HG03060 (cell line): ENCODE results near the gene AKT2.

ENCODE experiments used
- ATAC-seq: cut with Tn5 transposase; IDR thresholded peaks from one replicate; pipeline ENCODE4 v1.9.1; 2021; ENCODE audit warnings: low read depth, moderate number of reproducible peaks; ENCODE audit not compliant: unreplicated experiment

AKT2 gene

DNA sequence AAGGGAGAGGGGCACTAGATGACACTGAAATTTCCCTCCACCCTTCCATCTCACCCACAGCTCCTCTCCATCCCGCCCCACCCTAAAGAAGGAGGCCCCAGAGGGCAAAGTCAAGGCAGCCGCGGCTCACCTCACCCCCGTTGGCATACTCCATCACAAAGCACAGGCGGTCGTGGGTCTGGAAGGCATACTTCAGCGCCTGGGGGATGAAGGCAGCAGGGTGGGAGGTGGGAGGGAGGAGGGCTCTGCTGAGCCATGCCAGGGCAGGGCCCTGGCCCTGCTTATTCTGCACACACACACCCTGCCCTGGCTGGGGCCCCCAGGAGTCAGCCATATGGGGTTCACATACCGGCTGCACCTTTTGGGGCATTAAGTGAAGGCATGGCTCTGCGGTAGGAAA, 46.4 kb downstream of the AKT2 start:
- no peak for ATAC-seq

DNA sequence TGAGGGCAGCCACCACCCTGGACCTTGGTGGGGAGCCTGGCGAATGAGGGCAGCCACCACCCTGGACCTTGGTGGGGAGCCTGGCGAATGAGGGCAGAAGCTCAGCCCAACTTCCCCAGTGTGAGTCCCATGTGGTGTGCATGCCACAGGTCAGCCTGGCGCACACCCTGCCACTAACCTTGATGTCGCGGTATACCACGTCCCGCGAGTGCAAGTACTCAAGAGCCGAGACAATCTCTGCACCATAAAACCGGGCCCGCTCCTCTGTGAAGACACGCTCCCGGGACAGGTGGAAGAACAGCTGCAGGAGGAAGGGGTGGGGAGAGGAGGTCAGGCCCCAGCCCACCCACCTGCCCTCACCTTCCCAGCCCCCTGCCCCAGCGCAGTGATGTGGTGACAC, 47.4 kb downstream of the AKT2 start:
- no peak for ATAC-seq

DNA sequence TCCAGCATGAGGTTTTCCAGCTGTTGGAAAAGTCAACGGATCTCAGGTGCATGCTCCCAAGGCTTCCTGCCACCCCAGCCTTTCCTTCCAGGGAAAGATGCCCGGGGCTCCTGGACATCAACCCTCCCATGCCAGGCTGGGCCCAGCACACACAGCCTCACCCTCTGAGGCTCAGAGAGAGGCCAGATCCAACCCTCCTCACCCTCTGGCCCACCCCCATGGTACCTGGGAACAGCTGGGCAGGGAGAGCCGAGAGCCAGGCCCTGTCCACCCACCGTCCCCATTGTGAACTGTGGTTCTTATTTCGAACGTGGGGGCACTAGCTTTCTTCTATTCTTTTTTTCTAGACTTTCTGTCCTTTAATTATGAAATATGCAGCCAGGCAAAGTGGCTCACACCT, 48.8 kb downstream of the AKT2 start:
- no peak for ATAC-seq

DNA sequence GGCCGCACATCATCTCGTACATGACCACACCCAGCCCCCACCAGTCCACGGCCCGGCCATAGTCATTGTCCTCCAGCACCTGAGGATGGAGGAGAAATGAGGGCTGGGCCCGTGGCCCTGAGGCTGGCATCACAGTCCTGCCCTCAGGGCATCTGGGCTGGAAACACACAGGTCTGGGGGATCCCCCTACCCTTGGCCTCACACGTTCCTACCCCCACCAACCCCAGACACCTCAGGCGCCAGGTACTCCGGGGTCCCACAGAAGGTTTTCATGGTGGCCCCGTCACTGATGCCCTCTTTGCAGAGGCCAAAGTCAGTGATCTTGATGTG, 49.2 kb downstream of the AKT2 start:
- ATAC-seq, result no peak

DNA sequence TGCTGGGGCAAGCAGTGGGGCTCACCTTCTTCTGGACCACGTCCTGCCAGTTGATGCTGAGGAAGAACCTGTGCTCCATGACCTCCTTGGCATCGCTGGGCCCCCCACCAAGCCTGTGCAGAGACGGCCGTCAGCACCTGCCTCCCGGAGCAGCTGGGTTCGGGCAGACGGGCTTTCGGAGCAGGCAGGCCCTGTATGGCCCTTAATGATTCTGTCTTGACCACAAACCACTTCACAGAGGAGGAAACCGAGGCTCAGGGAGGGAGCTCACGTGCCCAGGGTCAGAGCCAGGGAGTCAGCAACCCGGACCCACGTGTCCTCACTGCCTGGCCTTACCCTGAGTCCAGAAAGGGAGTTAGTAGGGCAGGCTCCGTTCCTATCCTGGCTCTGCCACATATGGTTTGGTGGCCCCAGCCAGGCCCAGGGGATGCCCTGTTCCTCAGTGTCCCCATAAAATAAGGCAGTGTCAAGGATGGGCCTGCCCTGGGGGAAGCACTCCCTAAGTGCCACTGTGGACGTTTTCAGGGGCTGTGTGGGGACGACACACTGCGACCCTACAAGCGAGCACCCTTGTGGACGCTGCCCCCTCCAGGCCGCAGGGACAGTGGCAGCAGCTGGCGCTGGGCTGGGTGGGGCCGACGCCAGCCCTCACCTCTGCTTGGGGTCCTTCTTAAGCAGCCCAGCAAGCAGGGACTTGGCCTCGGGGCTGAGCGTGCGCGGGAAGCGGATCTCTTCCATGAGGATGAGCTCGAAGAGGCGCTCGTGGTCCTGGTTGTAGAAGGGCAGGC, 49.7 kb downstream of the AKT2 start:
- no peak for ATAC-seq

DNA sequence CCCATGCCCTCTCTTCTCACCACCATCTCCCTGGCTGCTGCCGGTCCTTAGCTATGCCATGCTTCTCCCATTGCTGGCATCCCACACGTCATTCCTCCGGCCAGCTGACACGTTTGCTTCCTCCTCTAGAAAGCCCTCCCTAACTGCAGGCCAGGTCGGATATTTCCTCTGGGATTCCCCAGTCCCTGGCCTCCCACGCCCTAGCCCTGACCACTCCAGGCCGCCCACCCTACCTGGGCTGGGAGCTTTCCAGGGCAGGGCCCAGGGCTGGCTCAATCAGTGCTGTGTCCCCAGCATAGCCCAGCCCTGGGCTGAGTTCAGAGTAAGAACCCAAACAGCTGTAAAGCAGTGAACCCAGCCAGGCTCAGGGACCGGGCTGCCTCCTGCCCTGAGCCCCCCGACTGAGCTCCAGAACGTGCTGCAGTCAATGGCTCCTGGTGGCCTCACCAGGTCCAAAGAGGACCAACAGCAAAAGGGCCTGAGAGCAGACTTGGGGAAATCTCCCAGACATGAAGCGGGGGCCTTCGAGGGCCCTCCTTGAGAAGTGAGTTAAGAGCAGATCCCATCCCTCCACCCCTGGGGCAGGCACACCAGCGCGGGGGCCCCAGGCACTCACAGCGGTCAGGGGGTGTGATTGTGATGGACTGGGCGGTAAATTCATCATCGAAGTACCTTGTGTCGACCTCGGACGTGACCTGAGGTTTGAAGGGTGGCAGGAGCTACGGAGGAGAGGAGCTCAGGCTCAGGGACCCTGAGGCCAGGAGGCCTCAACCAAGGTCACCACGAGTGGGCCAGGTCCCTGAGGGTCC, 50.5 kb downstream of the AKT2 start:
- no peak for ATAC-seq

DNA sequence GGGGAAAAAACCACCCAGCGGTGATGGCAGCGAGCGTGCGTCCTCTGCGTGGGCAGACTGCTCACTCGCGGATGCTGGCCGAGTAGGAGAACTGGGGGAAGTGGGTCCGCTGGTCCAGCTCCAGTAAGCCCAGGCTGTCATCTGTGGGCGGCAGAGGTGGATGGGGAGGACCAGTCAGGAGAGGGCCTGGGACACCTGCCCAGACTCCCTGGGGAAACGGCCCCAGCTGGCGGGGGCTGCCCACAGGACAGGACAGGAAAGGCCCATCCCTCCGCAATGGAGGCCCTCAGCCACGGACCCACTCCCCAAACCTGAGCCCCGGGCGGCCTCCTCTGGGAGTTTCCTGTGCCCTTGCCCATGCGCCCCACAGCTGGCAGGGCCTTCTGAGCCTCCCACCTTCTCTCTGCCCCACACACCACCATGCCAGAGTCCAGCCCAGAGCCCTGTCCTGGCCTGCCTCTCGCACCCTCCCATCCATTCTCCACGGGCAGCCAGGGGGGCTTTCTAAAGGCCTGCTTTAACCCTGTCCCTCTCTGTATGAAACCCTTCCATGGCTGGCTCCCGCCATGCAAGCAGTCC, 51.2 kb downstream of the AKT2 start:
- ATAC-seq, result no peak

DNA sequence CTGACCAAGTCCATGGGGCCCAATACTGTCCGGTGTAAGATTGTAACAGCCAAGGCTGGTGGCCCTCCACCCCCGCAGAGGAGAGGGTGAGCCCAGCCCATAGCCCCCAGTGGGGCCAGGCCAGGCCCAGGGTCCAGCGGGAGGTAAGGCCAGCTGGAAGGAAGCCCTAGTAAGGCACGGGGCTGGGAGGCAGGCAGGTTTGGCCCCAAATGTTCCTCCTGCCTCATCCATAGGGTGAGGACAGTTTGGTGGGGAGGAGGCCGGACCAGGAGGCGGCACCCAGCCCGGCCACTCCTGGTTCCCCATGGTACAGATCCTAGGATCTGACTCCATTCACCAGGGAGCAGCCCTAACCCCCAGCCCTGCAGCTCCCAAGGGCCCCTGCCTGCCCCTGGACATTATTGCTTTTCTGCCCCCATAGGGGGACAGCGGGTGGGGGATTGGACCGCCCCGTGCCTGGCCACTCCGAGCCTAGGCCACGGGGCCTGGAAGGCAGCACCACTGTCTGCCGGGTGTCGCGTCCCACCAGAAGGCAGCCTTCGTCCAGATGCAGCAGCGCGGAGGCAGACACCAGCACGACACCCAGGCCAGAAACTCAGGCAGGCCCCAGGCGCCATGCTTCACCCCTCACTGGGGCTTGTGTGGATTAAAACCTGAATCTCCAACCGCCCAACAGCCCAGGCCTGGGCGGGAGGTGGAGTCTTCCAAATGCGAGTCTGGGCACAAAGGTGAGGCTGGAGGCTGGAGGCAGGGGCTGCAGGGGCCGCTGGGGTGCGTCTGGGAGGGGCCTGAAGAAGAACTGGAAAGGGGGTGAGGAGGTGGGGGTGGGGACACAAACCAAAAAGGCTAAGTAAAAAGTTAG, 52.0 kb downstream of the AKT2 start:
- no peak for ATAC-seq

DNA sequence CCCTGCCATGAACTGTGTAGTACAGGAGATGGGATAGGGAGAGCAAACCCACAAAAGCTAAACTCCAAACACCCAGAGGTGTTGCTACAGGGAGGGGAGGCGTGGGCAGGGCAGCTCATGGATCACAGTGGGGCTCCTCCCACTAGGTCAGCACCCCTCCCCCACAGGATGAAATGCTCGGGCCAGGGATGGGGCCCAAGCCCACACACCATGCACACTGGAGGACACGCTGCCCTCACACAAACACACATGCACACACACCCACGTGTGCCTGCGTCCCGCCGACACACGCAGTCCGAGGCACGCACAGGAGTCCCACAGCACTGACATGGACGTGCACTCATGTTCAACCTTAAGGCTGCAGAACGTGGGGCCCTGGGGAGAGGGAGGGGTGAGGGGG, 52.7 kb downstream of the AKT2 start:
- no peak for ATAC-seq

DNA sequence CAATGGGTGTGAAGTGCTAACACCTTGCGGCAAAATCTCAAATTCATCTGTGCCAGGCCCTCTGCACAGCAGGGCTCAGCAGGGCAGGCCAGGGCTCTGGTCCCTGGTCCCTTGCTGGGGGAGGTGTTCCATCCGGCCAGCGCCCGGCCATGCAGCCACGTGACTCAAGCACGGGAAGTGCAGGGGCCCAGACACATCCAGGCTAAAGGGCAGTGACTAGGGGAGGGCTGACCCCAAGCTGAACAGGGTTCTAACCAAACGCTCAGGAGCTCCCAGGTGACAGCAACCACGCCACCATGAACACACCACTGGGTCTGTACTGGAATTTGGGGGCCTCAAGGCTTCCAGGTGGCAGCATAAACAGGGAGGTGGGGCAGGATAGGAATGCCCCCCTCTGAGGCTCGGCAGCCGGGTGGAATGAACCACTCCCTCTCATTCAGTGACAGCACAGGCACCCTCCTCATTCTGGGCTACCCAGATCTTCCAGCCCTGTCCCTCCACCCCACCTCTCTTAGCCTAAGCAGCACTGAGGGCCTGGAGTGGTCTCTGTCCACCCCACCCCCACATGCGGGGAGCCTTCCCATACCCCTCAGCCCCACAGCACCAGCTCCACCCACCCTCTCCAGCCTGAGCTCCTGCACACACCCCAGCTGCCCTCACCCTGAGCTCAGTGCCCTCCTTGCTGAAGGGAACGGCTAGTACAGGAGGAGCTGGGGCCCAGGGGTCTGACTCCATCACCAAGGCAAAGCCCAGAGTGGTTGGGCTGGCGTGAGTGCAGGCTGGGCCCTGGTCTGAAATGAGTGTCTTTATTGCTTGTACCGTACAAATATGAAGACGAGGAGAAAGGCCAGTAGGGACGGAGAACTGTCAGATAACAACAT, 53.4 kb downstream of the AKT2 start:
- no peak for ATAC-seq

DNA sequence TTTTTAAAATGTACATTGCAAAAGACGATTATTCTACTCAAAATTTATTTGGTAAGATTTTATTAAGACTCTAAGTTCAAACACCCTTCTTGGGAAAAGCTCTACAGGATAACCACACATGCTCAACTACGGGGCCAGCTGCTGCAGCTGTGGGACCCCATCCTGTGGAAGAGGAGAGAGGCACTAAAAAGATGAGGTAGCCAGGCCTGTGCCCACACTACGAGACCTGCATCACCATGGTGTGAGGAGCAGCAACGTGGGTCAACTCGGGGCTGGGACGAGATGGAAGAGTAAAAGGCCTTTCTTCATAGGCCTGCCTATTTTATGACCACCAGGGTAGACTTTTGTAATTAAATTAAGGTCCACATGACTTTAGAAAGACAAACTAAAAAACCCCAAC, 54.1 kb downstream of the AKT2 start:
- no peak for ATAC-seq

DNA sequence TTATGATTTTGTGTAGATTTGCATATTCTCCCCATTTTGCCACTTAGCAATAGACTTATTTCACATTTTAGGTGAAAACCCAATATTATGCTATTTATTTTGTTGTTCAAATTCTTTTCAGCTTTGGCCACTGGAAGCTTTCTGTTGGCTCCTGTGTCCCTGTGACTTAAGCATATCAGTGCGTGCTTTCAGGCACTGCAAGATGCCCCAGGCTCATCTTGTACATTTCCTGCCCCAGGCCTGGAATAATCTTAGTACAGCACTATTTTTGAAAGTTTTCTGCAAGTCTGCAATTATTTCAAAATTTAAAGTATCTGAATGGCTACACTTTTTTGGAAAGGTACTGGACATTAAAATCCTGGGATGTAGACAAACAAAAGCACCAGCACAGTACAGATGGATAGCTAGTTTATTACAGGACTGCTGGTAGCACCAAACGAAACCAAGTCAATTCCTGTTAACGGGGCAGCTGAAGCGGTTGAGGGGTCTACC, 55.2 kb downstream of the AKT2 start:
- no peak for ATAC-seq

DNA sequence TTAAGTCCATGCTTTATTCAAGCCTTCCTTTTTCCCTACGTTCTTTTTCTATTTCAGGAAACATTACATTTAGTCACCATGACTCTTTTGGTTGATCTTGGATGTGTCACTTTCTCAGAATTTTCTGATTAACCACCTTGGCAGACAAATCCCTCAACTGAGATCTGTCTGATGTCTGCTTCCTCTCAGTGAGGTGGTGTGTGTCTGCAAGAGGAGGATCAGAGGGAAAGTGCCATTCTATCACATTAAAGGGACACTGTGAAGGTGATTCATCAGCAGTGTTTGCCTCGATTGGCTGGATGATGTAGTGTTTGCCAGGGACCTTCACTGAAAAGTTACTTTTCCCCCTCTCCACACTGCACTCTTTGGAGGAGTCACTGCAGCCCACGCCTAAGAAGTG, 55.7 kb downstream of the AKT2 start:
- no peak for ATAC-seq

DNA sequence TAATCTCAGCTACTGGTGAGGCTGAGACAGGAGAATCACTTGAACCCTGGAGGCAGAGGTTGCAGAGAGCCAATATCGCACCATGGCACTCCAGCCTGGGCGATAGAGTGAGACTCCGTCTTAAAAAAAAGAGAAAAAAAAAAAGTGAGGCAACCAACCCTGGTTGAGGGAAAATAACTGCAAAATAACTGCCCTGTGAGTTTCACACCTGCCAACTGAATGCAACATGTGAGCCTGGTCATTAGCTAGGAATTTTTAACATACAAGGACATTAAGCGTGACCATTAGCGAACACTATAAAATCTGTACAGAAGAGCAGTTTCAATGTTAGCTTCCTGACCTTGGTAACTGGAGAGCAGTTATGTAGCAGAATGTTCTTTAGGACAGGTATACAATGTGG, 56.3 kb downstream of the AKT2 start:
- no peak for ATAC-seq

DNA sequence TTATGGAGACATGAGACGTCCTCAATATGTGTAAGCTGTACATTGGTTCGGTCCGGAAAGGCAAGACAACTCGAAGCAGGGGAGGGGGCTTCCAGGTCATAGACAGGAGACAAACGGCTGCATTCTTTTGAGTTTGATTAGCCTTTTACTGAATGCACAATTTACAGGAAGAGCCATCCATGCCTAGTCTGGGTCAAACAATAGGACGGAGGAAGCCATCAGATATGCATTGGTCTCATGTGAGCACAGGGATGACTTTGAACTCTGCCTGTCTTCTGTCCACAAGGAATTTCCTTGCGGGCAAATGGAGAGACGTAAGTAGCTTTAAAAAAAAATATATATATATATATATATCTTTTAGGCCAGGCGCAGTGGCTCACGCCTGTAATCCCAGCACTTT, 56.8 kb downstream of the AKT2 start:
- no peak for ATAC-seq

DNA sequence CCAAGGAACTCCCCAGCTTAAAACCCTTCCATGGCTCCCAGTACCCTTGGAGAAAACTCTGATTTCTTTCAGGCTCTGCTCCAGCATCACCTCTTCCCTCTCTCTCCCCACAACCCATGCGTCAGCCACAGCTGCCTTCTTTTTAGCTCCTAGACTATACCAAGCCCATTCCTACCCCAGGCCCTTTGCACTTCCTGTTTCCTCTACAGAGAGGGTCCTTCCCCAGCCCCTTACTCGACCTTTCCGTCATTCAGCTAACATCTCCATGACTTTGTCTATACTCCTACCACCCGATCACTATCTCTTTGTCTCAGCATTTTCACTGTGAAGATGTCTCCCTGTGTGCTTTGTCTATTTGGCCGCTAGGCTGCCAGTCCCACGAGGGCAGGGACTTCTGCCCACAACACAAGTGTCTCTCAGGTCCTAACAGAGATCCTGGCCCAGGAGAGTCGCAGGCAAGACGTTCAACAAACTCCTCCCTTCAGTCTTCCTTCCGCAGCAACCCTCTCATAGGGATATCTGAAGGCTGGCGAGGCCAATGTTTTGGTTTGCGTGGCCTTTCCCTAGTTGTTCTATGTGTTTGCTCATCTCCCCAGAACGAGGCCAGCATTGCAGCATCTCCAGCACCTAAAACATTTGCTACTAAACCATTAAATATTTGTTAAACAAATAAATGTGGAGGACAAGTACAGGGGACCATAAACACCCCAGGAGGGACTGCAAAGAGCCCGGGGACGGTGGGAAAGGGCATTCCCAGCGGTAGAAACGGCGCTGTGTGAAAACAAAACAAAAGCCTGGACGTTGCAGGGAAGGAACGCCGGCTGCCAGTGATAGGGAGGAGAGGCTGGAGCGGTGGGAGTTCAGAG, 59.5 kb downstream of the AKT2 start:
- no peak for ATAC-seq

DNA sequence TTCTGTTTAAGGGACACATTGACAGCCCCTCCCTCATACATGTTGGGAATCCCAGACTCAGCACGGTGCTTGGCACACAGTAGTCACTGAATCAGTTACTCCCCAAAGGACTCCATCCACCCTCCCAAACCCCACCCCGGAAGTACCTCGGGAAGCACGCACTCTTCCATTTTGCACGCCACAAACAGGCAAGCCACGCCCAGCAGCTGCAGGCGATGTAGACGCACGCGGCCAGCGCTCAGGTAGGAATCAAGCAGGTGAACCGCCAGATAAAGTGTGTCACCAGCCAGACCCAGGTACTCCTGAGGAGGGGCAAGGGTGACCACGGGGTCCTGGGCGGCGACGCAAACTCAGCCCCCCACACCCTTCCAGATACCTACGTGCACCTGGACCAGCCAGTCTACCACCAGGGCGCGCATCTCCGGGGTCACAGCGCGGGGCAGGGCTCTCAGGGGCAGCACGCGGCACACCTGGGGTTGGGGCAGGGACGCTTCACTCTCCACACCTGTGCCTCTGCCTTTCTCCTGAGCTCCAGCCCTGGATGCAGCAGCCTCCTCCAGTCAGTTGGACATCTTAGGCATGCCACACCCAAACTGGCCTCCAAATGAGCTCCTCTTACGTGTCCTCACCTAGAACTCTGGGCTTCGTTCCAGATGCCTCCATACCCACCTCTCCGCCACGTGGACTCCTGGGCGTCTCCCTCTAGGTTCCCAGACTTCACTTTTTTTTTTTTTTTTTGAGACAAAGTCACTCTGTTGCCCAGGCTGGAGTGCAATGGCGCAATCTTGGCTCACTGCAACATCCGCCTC, 60.6 kb downstream of the AKT2 start:
- ATAC-seq, result no peak
